NCI-H187 treated with DMSO at 0.1 percent for 48 hours (cell line): Measurements from ENCODE around the gene NDST1.

ENCODE experiments used
- DNase-seq: peaks from one replicate; lab custom pipeline; 2025; lab: John Stamatoyannopoulos, UW

NDST1 gene

DNA sequence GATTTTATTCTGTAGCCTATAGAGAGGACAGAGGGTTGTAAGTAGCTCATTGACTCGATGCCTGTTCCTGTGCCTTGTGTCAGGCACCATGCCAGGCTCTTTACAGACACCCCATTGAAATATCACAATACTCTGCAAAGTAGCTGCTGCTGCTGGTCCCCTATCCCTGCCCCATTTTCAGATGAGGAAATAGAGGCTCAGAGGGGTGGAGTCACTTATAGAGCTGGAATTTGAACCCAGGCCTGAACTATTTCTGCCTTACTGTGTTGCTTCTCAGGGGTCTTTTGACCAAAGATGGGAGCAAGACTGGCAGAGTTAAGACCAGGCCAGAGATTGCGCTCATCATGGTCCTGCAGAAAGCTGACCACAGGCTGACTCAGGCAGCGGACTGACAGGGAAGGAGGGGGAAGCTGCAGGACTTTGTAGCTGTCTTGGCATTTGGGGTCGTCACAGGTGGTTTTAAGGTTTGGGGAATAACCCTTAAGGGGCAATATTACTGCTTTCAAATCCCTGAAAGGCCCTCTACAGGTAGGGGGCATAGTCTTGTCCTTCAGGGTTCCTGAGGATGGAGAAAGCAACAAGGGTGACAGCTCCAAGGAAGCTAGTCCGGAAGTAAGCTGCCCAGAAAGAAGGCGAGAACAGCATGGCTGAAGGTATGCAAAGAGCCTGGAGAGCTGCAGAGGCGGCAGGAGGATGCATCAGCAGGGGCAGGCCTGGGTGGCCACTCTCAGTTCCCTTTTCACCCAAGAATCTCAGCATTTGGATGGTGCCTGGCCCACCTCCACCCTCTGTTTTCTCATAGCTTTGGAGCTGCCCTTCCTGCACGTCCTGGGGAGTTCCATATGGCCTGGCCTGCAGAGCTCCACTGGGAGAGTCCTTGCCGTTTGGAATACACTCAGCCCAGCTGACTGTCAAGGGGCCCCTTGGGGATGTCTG is 18.3 kb upstream of the NDST1 start:
- no peak for DNase-seq

- no peak for DNase-seq
These were observed 17.6 kb upstream of the NDST1 start for GRCh38 chr5:150490296-150490669.

DNA sequence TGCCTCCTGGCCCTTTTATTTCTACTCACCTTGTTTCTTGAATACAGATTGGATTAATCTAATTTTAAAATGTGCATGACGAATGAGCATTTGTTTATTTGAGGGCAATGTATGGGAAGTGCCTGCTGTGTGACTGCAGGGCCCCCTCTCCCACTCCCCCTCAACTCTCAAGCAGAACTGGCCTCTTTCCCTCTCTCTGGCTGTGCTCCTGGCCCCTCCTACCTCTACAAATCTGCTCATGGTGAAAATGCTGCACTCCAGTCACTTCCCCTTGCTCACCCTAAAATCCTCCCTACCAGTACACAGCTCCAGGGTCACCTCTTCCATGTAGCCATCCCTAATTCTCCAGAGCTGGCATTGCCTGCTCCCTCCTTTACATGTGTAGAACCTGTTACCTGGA is 17.2 kb upstream of the NDST1 start:
- DNase-seq: no peak

GRCh38 chr5:150491876-150492275 is 16.1 kb upstream of the NDST1 start:
- no peak for DNase-seq

GRCh38 chr5:150492621-150493020 is 15.3 kb upstream of the NDST1 start:
- DNase-seq: no peak

DNA sequence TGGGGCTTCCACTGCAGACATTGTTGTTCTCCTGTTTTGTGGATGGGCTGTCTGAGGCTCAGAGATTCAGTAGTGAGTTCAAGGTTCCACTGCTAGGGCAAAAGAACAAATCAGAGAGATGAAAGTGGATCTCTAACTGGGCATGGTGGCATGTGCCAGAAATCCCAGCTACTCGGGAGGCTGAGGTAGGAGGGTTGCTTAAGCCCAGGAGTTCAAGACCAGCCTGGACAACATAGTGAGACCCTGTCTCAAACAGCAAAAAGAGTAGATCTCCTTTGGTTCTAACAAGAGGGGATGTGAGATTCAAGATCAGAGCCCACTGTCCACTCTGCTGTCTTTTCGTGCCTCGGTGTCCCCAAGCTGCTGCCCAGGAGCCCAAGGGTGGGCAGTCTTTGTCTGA is 11.8 kb upstream of the NDST1 start:
- no peak for DNase-seq

DNA sequence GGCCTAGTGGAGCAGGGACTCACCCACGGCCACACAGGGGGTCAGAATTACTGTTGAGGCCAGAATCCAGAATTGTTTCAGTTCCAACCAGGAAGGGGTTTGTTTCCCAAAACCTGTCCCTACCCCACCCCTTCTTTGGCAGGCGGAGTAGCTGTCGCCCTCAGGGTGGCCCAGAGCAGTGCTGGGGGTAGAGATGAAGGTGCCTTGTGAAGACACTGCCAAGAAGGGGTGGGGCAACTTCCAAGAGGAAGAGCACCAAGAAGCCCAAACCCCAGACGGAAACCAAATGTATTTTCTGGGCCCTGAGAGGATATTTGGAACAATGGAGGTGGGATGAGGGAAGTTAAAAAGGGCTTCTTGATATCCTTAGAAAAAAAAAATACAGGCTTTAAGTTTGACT is 11.4 kb upstream of the NDST1 start:
- no peak for DNase-seq

GRCh38 chr5:150497274-150497988 is 10.5 kb upstream of the NDST1 start:
- no peak for DNase-seq

GRCh38 chr5:150497989-150498317 is 10.0 kb upstream of the NDST1 start:
- no peak for DNase-seq

GRCh38 chr5:150498501-150498900 is 9.4 kb upstream of the NDST1 start:
- no peak for DNase-seq

- DNase-seq: no peak
These were observed 9.0 kb upstream of the NDST1 start for GRCh38 chr5:150498971-150499370.

DNA sequence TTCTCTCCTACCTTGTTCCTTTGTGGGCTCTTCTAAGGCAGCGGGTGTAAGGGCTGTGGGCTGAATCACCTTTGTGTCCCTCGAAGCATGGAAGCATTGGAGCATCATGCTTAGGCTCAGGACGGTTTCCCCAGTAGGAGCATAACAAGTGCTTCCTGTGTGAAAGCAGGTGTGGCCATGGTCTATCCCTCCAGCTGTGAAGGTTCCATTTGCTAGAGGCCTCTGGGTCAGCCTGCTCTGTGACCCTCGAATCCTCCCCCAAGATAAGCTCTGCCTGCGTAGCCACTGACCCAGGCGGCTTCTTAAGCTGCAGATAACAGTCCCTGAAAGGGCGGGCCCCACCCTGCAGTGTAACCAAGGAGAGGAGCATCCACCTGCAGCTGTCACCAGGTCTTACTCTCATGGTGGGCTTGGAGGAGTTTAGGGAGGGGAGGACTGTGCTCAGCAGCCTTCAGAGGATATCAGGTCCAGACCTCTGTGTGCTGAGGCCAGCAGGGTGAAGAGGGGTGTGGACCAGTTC is 8.4 kb upstream of the NDST1 start:
- no peak for DNase-seq

- no peak for DNase-seq
These were observed 7.5 kb upstream of the NDST1 start for GRCh38 chr5:150500328-150500841.

- no peak for DNase-seq
These were observed 7.0 kb upstream of the NDST1 start for GRCh38 chr5:150500905-150501304.

DNA sequence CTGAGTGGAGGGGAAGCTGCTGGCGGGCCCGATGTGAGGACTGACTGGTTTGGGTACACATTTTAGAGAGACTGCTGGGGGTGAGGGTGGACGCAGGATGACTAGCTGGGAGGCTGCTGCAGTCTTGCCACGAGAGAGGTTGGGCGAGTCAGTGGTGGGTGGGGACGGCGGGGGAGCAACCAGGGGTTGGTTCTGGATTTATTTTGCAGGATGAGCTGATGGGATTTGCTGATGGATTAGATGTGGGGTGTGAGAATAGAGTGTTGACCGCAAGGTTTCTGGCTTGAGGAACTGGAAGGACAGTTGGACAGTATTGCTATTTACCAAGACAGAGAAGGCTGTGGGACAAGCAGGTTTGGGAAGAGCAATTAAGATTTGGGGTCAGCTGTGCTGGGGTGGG is 5.8 kb upstream of the NDST1 start:
- no peak for DNase-seq

DNA sequence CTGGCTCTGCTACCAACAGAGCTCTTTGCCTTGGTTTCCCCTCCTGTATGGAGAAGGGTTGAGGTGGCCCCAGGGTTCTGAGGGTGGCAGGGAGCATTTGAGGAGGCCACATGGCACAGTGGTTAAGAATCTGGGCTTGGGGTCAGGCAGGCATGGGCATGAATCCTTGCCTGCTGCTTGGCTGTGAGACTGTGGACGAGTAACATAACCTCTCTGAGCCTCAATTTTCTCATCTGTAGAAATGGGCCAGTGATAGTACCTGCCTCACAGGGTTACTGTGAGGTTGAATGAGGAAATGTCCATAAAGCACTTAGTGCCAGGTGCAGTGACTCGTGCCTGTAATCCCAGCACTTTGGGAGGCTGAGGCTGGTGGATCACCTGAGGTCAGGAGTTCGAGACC is 5.1 kb upstream of the NDST1 start:
- DNase-seq: no peak

DNA sequence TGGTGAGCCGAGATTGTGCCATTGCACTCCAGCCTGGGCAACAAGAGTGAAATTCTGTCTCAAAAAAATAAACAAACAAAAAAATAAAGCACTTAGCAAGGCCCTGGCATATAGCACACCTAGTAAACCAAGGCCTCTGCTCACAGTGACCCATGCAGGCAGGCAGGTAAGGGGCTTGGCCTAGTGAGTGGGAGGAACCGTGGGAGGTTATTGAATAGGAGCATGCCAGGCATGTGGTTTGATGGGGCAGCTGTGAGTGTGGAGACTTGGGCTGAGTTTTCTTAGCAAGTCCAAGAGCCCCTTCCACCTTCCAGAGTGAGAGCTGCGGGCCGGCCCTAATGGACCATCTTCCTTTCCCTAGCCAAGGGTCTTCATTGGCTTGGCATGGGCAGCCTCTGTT is 4.5 kb upstream of the NDST1 start:
- no peak for DNase-seq

GRCh38 chr5:150503977-150504620 is 3.8 kb upstream of the NDST1 start:
- no peak for DNase-seq

DNA sequence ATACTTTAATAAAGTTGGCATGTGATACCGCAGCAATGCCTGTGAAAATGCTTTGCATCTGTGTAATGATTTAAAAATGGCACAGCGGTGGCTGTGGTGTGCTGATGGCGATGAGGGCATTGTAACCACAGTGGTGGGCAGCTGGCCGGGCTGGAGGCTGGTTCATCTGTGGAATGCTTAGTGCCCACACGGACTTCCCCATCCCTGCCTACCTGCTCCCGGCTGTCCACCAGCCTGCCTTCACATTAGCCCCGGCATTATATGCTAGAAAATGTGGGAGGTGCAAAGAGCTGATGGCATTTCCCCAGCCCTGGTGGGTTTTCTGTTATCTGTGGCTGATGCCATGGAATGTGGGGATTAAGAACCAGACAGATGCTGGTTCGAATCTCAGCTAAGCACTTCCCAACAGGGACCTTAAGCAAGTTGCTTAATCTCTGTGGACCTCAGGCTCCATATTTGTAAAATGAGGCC is 2.9 kb upstream of the NDST1 start:
- DNase-seq: no peak

- no peak for DNase-seq
These were observed 2.1 kb upstream of the NDST1 start for GRCh38 chr5:150505816-150506215.

DNA sequence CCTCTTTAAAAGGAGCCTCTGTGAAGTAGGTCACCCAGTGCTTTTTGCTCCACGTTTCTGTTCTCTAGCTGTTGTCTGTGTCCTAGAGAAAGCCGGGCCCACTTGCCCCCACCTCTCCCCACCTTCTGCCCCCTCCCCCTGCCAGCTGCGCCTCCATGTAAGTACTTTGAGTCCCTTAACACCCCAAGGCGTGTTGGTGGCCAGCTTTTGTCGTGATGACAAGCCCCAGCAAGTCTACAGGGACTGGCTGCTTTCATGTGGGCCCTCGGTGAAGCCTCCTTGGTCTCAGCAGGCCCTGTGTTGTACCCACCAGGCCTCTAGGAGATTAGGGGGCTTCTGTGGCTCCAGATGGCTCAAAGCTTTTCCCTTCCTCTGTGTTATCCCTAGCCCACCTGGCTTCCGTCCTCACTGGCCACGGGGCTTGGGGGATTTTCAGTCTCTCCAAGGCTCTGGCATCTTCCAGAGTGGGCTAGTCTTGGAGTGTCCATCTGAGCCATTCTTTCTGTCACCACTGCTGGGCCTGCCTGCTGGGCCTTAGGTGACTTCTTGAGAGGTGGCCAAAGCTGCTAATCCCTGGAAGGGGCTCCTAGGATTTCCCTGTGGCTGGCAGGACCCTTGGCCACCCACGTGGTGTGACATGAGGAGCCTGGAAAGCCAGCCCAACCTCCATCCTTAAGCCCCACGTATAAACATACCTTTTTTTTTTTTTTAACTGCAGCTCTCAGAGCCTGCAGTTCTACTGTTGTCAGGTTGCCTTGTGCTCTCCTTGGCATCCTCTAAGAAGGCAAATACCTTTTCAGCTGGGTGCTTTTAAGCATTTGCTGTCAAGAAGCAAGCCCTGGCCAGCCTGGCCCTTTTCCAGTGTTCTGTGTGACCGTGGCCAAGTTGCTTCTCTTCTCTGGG is 1.1 kb upstream of the NDST1 start:
- no peak for DNase-seq

DNA sequence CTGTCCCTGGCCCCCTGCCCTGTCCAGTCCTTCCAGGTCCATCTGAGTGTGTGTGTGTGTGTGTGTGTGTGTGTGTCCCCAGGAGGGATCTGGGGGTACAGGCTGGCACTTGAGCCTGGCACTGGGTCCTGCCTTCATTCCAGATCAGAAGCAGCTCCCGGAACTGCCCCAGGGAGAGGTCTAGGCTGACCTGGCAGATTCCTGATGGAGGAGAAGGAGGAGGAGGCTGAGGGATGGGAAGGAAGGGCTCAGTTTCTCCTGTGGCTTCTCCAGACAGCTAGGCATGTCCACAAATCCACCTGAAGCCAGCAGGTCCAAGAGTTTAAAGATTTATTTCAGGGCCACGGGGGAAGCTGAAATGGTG is 328 bp downstream of the NDST1 start:
- DNase-seq: no peak
